PC-3 (cell line): ENCODE measurements around the gene RSU1. TPM values are rescaled to one million over a fixed set of nuclear protein-coding genes. Genes with fewer than 3 reads are reported as not detected.

Source experiments
- ATAC-seq: fragments of 200-7000 bp; cut with Tn5 transposase; 2 replicates; pipeline ENCODE4 v1.9.1; 2020; ENCODE audit warnings: mild to moderate bottlenecking, moderate library complexity
- BruUV-seq: library from RNA; stranded (reverse); fragments of 400-500 nt; replicated peaks from 2 replicates; lab custom pipeline; 2021; lab: Mats Ljungman, UMichigan
- CTCF ChIA-PET: fragments of 300-600 bp; sonication (Branson Sonifier 250); formaldehyde crosslinking; loops from one replicate; lab custom pipeline; 2022; ENCODE audit warnings: antibody characterized with exemption; lab: Charles Lee
- POLR2A ChIA-PET: fragments of 300-600 bp; sonication (Branson Sonifier 250); formaldehyde crosslinking; loops from one replicate; lab custom pipeline; 2022; ENCODE audit warnings: antibody characterized with exemption; ENCODE audit not compliant: unreplicated experiment; lab: Charles Lee
- DNase-seq: peaks from one replicate; pipeline ENCODE4 v3.0.0-alpha.2; 2015
- H2AFZ ChIP-seq: fragments of 300-600 bp; sonication (generic); 2 replicates; pipeline ENCODE4 v1.6.0; 2016; ENCODE audit warnings: antibody characterized with exemption, low read length
- H3F3A ChIP-seq: fragments of 300-600 bp; sonication (generic); one replicate; pipeline ENCODE4 v1.6.0; 2017; ENCODE audit warnings: antibody characterized with exemption, low read length, control low read depth, mild to moderate bottlenecking; ENCODE audit not compliant: unreplicated experiment
- H3K27ac ChIP-seq: fragments of 300-600 bp; sonication (generic); 2 replicates; pipeline ENCODE4 v1.5.1; 2016; ENCODE audit warnings: mild to moderate bottlenecking, low read length
- H3K27me3 ChIP-seq: fragments of 300-600 bp; sonication (generic); 2 replicates; pipeline ENCODE4 v1.6.1; 2016; ENCODE audit warnings: low read length, mixed read lengths
- H3K36me3 ChIP-seq: fragments of 300-600 bp; sonication (generic); 2 replicates; pipeline ENCODE4 v1.6.1; 2016; ENCODE audit warnings: low read depth, mixed run types, low read length, mixed read lengths
- H3K4me1 ChIP-seq: fragments of 300-600 bp; sonication (generic); 2 replicates; pipeline ENCODE4 v1.5.1; 2016; ENCODE audit warnings: low read length; ENCODE audit not compliant: insufficient read depth
- H3K4me2 ChIP-seq: fragments of 300-600 bp; sonication (generic); 2 replicates; pipeline ENCODE4 v1.6.0; 2016; ENCODE audit warnings: low read length
- H3K4me3 ChIP-seq: fragments of 300-600 bp; sonication (generic); 2 replicates; pipeline ENCODE4 v1.5.1; 2016; ENCODE audit warnings: mild to moderate bottlenecking, low read length, mixed read lengths
- H3K79me2 ChIP-seq: fragments of 300-600 bp; sonication (generic); 2 replicates; pipeline ENCODE4 v1.6.1; 2017; ENCODE audit warnings: low read length, mixed read lengths
- H3K9ac ChIP-seq: fragments of 300-600 bp; sonication (generic); 2 replicates; pipeline ENCODE4 v1.6.0; 2016; ENCODE audit warnings: mild to moderate bottlenecking, low read length
- H3K9me2 ChIP-seq: fragments of 300-600 bp; sonication (generic); replicated peaks from 2 replicates; pipeline ENCODE4 v1.6.1; 2016; ENCODE audit warnings: mixed run types, low read length, mixed read lengths
- H3K9me3 ChIP-seq: fragments of 300-600 bp; sonication (generic); 2 replicates; pipeline ENCODE4 v1.6.1; 2016; ENCODE audit warnings: low read length, mixed read lengths
- H4K20me1 ChIP-seq: fragments of 300-600 bp; sonication (generic); 2 replicates; pipeline ENCODE4 v1.6.1; 2016; ENCODE audit warnings: low read length, mixed read lengths
- EZH2 ChIP-seq: fragments of 300-600 bp; sonication (generic); IDR thresholded peaks from one replicate; pipeline ENCODE4 v1.6.1; 2017; ENCODE audit warnings: antibody characterized with exemption, mild to moderate bottlenecking, low read length; ENCODE audit not compliant: unreplicated experiment
- EZH2phosphoT487 ChIP-seq: fragments of 300-600 bp; sonication (generic); IDR thresholded peaks from 2 replicates; pipeline ENCODE4 v1.6.1; 2018; ENCODE audit warnings: mild to moderate bottlenecking, antibody characterized with exemption, low read length, borderline replicate concordance
- intact Hi-C: fragments of 100-400 bp; cut with micrococcal nuclease; formaldehyde crosslinking; loops from 2 replicates; pipeline ENCODE4 v1.9.0; 2023
- total RNA-seq: library from RNA; depleted of rRNA; stranded (reverse); fragments of >200 nt; gene quantifications from 2 replicates; pipeline ENCODE4 v1.2.3, GENCODE V29; 2014
- TF ChIP-seq, protein P1 (sequence below): fragments of 300-600 bp; sonication (generic); conservative IDR thresholded peaks from 2 replicates; pipeline ENCODE4 v1.5.1; 2017; ENCODE audit warnings: antibody characterized with exemption, low read depth, mild to moderate bottlenecking, low read length

The RSU1 gene
- total RNA-seq, 1 experiment from 2014 or later, result 21.2 TPM

DNA sequence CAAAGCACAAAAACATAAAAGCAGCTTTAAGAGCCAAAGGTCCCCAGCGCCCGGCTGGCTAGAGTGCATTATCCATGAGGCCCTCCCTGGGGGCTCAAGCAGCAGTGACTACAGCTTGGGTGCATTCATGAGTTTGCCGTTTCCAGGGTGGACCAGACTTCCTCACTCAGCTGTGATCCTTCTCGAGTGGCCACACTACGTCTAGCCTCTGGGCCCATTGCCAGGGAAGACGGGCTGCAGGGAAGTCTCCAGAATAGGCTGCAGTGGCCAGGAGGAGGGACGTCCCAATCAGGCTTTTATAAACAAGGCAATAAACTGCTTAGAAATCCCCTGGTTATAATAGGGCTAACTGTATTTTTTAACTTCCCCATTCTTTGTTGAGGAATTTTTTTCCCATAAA, 206.2 kb downstream of the RSU1 start:
- no peak overlapping the region for H3K4me2 ChIP-seq
- ATAC-seq (no peak), DNase-seq (no peak)
- H3K9me2 ChIP-seq, result no peaks in the 10 kb centered on the region
- no peak overlapping the region for H3K27ac ChIP-seq
- no peaks in the 10 kb centered on the region for H4K20me1 ChIP-seq
- H3K9me3 ChIP-seq, result no peaks in the 10 kb centered on the region
- ChIA-PET POLR2A (no interaction called here), CTCF (no interaction called here)
- H3K9ac ChIP-seq, result no peak overlapping the region
- no peak overlapping the region for H3K4me3 ChIP-seq
- H3K36me3 ChIP-seq, result no peaks in the 10 kb centered on the region
- H3F3A ChIP-seq, result no peaks in the 10 kb centered on the region
- H3K4me1 ChIP-seq, result no peaks in the 10 kb centered on the region
- no peak for TF ChIP-seq EZH2phosphoT487
- TF ChIP-seq EZH2, result no peak
- TF ChIP-seq, protein P1, sequence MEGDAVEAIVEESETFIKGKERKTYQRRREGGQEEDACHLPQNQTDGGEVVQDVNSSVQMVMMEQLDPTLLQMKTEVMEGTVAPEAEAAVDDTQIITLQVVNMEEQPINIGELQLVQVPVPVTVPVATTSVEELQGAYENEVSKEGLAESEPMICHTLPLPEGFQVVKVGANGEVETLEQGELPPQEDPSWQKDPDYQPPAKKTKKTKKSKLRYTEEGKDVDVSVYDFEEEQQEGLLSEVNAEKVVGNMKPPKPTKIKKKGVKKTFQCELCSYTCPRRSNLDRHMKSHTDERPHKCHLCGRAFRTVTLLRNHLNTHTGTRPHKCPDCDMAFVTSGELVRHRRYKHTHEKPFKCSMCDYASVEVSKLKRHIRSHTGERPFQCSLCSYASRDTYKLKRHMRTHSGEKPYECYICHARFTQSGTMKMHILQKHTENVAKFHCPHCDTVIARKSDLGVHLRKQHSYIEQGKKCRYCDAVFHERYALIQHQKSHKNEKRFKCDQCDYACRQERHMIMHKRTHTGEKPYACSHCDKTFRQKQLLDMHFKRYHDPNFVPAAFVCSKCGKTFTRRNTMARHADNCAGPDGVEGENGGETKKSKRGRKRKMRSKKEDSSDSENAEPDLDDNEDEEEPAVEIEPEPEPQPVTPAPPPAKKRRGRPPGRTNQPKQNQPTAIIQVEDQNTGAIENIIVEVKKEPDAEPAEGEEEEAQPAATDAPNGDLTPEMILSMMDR, result no peak
- intact Hi-C loops, result no loop called here
- H3K79me2 ChIP-seq, result no peaks in the 10 kb centered on the region
- H2AFZ ChIP-seq, result no peak overlapping the region
- BruUV-seq, result no TSS peak
- H3K27me3 ChIP-seq, result no peaks in the 10 kb centered on the region

DNA sequence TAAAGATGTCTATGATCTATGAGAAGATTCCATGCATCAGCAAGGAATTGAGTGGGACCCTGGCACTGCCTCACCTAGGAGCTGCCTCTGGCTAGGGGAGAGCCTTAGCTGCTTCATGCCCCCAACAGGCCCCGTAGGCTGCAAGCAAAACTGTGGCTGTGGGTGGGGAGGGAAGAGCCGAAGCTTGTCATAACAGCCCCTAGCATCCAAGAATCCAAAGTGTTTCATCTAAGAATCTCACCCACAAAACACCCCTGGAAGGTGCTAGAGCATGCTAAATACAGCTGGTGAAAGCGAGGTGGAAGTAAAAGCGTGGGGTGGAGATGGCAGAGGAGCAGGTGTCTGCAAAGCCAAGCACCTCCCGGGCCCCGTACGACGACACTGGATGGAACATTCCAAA, 208.0 kb downstream of the RSU1 start:
- BruUV-seq, result no TSS peak
- CTCF ChIA-PET, result no interaction called here

DNA sequence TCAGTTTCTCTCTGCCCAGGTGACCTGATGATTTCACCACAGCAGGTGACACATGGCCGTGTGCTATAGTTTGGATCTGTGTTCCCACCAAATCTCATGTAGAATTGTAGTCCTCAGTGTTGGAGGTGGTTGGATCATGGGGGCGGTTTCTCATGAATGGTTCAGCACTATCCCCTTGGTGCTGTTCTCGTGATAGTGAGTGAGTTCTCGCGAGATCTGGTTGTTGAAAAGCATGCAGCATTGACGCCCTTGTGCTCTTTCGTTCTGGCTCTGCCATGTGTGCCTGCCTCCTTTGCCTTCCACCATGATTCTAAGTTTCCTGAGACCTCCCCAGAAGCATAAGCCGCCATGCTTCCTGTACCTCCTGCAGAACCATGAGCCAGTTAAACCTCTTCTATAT, 210.3 kb downstream of the RSU1 start:
- intact Hi-C loops, result no loop called here
- Histone ChIP-seq H3K4me2 (no peak overlapping the region), H3K4me3 (no peak overlapping the region), H4K20me1 (no peaks in the 10 kb centered on the region), H3K9me2 (no peaks in the 10 kb centered on the region), H3K79me2 (no peaks in the 10 kb centered on the region), H3K4me1 (no peaks in the 10 kb centered on the region), H3K36me3 (no peaks in the 10 kb centered on the region), H3K9ac (no peak overlapping the region), H3F3A (no peaks in the 10 kb centered on the region), H3K27ac (no peak overlapping the region), H3K27me3 (no peaks in the 10 kb centered on the region), H3K9me3 (no peaks in the 10 kb centered on the region), H2AFZ (no peak overlapping the region)
- POLR2A ChIA-PET, result no interaction called here
- CTCF ChIA-PET, result no interaction called here
- ATAC-seq, result no peak
- DNase-seq, result no peak
- no peak for TF ChIP-seq EZH2
- no peak for TF ChIP-seq EZH2phosphoT487
- TF ChIP-seq, protein P1, result no peak
- BruUV-seq, result no TSS peak

More for the DNA sequence above, 208.0 kb downstream of the RSU1 start:
- TF ChIP-seq EZH2 (no peak), EZH2phosphoT487 (no peak)
- TF ChIP-seq, protein P1, result no peak
- intact Hi-C loops, result no loop called here
- Histone ChIP-seq H3K4me3 (no peak overlapping the region), H3K9me2 (no peaks in the 10 kb centered on the region), H3K4me1 (no peaks in the 10 kb centered on the region), H3K9me3 (no peaks in the 10 kb centered on the region), H3K27ac (no peak overlapping the region), H3K36me3 (no peaks in the 10 kb centered on the region), H3K4me2 (no peak overlapping the region), H3K27me3 (no peaks in the 10 kb centered on the region), H2AFZ (no peak overlapping the region), H4K20me1 (no peaks in the 10 kb centered on the region), H3K79me2 (no peaks in the 10 kb centered on the region), H3K9ac (no peak overlapping the region), H3F3A (no peaks in the 10 kb centered on the region)
- POLR2A ChIA-PET, result no interaction called here
- DNase-seq, result no peak
- ATAC-seq, result no peak
